Stimulated activated CD4-positive, alpha-beta T cell treated with anti-CD3 and anti-CD28 coated beads, Interleukin-4, amount 100 ng/mL, for 4 hours (primary cell): Measurements from ENCODE around the gene CDK4.

Experiments used
- DNase-seq, 2 experiments: peaks; one replicate each; pipeline ENCODE4 v3.0.0-alpha.2; 2020

Gene CDK4

DNA sequence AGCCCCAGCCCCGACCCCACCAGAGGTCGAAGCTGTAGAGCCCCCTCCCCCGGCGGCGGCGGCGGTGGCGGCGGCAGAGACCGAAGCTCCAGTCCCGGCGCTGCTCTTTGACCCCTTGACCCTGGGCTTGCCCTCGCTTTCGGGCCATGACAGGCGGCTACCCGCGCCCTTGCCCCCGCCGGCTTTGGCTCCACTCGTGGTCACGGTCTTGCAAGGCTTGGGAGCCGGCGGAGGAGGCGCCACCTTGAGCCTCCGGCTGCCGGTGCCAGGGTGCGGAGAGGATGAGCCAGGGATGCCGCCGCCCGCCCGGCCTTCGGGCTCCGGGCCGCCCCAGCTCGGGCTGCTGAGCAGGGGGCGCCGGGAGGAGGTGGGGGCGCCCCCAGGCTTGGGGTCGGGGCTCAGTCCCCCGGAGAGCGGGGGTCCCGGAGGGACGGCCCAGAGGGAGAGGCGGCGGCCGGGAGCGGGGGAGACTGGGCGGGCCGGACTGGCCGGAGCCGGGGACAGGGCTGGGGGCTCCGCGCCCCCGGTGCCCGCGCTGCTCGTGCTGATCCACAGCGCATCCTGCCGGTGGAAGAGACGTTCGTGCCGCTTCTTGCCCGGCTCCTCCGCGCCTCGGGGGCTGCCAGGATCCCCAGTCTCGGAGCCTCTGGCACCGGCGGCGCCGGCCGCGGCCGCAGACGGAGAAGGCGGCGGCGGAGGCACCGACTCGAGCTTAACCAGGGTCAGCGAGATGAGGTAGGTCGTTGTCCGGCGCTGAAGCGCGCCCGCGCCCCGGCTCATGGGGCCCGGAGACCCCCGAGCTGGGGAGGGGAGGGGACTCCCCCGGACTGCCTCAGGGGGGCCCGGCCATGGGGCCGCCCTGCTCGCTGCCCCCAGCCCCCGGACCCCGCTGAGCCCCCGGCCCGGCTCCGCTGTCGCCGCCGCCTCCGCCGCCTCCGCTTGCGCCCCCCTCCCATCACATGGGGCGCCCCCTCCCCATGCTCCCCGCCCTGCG is 14.3 kb downstream of the CDK4 start:
- DNase-seq, result no peak

DNA sequence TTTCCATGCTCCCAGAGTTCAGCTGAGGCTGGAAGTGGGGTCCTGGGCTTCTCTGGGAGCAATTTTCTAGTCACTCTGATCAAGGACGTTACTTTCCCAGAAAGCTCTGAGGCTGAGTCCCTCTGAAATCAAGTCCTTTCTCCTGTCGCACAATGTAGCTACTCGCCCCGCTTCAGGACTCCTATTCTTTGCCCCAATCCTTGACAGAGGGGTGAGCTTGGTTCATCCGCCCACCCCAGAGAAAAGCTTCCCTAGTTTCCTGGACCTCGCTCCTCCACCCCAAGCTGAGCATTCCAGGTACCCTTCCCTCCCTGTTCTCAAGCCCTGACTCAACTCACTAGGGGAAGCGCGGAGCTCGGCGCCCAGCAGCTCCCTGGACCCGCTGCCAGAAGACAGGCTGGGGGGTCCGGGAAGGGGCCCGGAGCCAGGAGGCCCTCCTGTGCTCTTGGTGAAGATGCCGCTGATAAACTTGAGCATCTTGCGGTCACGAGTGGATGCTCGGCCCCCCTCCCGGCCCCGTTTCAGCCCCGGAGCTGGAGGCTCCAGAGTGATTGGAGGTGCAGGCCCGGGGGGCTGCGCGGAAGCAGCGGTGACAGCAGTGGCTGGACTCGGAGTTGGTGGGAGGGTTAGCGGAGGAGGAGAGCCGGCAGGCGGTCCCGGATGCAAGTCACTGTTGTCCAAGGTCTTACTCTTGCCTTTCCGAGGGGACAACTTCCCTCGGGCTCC is 15.2 kb downstream of the CDK4 start:
- DNase-seq, result no peak

DNA sequence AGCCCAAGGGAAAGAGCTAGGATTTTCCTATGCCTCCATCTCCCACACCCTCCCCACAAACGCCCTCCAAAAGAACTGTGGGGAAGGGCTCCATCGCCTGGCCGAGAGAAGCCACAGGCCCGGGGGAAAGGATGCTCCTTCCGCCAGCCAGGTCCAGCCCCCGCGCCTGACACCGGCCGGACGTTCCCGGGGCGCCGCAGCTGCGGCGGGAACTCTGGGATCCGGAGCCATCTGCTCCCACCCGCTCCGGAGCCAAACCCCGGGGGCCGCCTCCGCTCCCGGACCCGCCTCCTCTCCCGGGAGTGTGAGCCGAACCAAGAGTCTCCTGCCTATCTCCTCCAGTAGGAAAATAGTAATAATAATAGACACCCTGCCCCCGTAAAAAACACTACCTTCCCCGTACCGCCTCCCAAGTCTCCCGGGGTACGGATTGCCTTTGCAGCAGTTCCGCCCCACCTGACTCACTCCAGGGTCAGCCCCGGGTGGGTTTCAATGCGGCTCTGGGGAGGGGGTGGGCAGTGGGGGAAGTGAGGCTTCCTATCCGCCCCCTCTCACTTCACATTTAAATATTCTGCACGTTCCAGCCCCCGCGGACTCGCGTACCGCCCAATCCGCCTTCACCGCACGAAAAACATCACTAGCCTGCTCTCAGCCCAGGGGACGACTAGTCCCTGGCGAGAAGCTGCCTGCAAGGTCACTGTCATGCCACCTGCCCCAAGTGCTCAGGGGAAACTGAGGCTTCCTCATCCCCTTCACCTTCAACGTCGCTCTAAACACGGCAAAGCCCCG is 16.0 kb downstream of the CDK4 start:
- no peak for DNase-seq

DNA sequence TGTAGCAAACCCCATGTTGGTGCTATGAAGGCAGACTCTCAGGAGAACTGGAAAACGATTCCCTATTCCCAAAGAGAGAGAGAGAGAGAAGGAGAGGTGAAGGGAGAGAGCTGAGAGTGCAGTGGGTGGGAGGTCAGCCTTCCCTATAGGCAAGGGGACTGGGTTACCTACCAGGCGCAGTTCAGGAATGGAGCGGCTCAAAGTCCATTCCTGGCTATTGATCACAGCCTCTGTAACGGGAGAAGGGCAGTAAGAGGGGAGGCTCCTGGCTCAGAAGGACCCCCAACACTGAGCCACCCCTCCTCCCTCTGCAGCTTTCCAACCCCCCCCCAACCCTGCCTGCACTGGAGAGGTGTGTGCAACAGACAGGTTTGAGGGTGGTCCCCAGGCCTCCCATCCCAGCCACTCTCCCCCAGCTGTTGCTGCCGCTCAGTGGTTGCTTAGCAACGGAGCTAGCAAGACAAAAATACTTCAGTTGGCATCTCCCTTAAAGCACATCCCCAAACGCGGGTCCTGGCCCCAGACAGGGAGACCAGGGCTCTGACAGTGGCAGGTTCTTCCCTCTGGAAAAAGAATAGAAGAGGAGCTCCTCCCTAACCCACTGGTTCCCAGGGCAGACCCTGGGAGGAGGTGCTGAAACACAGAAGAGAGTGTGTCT is 16.8 kb downstream of the CDK4 start:
- no peak for DNase-seq

DNA sequence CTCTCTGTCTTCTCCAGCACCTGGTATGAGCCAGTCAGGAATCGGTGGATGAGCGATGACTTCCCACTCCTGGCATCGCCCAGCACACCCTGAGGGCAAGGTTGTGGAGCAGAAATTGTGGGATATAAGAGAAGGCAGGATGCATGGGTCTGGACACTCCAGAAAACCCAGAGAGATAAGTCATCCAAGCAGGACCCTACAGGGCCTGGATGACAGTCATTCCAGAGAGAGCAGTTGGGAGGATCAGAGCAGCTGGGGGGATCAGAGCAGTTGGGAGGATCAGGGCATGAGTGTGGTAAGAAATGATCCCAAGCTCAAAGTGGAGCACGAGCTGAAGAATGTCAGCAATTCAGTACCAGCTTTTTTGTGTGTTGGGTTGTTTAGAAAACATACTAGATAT is 17.5 kb downstream of the CDK4 start:
- DNase-seq, result no peak

DNA sequence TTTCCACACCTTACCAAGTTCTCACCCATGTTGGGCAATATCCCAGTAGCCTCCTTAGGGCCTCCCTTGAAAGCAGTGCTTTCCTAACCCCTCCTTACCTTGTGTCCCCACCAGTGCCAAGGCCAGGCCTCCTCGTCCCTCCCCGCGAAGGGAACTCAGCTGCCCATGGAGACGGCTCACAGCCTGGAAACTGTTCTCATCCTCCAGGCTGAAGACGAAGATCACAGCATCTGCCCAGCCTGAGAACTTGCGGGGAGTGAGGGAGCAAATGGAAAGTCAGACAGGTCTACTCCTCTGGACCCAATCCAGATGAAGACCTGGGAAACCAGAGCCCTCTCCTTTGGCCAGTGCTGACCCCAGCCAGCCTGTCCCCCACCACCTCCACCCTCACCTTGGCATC is 18.2 kb downstream of the CDK4 start:
- no peak for DNase-seq

DNA sequence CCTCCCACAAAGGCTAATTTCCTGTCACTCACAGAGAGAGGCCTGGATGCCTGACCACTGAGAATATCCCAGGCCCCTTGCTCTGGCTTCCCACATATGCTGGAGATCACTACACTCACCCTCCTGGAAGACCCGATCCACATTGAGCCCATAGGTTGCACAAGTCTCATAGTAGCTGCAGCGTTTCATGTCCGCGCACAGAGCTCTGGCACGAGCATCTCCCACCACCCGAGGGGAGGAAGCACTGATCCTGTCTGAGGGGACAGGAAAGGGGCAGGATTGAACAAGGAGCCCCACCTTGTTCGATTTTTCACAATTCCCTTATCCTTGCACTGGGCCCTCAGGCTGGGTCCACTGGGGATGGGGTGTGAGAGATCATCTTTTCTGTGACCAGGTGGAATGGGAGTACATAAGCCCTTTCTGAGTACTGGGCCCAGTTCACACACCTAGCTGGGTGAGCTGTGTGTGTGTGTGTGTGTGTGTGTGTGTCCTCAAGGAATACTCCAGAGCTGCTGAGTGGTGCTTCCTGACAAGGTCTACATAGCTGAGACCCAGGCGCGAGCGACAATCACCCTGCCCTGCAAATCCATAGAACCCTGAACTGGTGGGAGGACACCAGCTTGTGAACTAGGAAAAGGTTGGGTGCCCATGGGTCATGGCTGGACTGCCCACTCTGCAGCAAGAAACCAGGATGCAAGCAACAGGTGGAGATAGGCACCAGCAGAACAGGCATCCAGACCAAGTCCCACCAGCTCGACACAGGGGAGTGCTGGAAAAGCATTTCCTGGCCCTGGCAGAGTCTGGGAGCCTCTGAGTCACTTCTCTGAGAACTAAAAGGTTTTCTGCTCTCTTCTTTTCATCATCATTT is 19.1 kb downstream of the CDK4 start:
- no peak for DNase-seq

DNA sequence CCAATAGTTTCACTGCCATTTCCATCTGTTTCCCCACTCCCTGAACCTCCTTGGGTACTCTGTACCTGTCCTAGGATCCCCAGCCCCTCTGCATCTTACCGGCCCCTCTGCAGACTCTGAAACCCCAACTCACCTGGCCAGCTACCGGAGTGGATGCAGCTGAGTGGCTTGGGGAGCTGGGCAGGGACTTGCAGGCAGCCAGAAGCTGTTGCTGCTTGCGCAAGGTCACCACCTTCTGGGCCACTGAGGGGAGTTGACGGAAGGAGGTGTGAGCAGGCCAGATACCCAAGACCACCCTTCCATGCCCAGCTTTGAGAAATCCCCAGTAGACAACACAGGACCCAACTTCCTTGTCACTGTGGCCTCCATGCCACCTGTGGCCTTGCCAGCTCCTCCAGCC is 19.8 kb downstream of the CDK4 start:
- no peak for DNase-seq

DNA sequence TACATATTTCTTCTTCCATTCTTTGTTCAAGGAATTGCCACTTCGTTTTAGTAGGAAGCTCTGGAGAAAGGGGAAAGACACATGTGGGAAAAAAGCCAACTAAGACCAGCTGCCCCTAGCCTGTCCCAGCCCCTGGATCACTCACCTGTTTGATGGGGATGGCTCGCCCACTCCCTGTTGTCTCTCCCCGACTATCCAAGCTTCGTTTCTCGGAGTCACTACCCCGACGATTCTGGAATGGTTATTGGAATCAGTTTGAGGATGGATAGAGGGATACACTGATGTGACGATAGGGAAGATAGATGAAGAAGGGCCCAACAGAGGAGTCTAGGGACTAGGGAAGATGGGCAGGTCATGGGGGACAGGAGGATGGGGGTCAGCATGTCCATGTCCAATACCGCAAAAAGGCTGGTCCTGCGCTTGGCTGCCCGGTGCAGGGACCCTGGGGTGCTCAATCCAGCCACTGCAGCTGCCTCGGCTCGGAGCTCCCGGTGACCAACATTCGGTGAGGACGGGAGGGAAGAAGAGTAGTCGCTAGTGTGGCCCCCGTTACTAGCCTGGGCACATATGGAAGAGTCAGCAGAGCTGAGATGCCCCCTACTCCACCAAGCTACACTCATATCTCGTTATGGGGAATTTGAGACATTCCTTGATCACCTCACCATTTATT is 20.6 kb downstream of the CDK4 start:
- DNase-seq, result no peak

DNA sequence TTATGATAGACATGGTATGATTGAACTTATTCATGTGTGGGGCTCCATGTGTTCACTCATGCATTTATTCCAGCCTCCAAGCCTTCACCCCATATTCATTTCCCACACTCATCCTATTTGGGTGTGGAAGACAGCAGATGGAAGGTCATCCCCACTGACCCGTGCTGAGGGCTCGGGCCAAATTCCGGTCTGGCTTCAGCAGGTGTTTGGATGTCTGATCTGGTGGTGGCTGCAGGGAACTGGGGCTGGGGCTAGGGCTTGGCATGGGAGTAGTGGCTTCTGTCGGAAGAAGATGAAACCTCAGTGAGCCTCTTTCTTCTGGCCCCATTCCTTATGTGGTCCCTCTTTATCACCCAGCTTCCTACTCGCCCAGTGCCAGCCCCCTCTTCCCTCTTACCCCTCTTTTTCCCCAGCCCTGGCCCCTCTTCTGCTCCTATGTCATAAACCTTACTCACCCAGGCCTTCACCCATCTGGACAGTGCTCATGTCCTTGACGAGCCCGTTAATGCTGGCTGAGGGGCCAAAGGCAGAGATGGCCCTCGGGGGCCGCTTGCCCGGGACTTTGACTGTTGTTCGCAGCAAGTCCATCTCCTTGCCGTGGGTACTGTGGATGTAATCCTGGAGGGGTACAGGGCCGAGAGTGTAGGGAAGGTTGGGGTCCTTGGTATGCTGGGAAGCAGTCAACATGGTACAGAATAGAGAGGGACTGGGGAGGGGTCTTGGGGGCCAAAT is 21.6 kb downstream of the CDK4 start:
- no peak for DNase-seq

DNA sequence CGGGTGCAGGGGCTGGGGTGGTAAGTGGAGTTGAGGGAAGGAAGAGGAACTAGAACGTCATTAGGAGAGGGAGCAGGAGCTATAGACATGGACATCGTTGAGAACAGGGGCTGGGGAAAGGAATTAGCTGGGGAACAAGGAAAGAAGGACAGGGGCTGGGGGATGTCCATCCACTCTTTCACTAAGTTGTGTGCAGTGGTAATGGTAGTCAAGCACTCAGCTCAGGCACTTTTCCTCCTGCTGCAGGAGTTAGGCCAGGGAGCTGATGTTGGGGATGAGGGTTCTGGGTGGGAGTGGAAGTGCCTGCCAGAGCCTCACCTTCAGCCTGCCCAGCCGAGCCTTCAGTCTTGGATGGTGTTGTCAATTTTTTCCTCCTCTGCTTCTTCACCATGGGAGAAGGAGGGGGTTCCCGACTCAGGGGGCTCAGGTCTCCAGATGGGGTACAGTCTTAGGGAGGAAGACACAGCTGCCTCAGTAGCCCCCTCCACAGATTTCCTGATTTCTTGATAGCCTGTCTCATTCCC is 22.7 kb downstream of the CDK4 start:
- DNase-seq, result no peak

DNA sequence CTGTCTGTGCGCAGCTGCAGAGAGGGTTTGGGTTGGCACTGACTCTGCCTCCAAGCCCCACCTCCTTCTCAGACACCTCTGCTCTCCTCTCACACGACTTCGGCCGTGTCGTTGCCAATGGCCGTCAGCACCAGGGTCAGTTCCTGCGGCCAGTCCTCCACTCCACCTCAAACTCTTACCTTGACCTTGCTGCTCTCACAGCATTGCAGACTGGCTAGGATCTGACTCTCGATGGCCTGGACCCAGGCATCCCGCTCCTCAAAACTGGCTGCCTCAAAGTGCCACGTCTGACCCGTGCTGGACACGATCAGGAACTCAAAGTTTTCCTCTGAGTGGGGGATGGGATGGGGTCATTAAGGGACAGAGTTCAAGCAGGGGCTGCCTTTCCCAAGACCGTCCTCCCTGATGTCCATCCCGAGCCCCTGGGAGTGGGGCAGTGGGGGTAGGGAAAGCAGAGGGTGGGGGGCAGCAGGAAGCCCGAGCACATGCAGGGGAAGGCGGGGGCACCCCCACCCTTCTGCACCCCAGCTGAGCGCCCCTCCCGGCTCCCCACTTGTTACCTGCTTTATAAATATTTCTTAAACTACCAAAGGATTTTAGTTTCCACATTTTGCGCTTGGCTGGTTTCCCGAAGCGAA is 24.2 kb downstream of the CDK4 start:
- DNase-seq, result no peak

DNA sequence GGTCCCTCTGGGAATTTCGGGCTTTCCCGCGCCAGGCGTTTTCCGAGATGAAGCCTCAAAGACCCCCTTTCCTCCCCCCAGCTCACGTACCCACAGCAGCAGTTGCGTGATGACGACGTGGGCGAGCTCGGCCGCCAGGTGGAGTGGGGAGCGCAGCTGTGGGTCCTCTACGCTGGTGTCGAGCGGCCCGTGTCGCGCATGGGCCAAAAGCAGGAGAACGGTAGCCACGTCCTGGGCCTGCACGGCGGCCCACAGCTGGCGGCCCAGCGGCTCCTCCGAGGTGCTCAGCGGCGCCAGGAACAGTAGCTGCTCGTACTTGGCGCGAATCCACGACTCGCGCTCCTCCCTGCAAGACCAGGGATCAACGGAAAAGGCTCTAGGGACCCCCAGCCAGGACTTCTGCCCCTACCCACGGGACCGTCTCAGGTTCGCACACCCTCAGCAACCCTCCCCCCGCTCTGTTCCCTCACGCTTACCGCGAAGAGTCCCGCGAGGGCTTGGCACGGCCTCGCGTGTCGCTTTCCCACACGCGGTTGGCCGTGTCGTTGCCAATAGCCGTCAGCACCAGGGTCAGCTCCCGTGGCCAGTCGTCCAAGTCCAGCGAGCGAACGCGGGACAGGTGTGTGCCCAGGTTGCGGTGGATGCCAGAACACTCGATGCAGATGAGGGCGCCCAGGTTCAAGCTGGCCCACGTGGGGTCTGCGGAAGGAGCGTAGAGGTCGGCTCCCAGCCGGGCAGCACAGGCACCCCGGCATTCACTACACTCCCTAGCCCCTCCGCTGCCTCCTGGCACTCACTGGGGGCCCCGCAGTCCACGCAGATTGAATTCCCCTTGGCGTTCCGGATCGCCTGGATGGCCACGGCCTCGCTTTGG is 25.0 kb downstream of the CDK4 start:
- no peak for DNase-seq

DNA sequence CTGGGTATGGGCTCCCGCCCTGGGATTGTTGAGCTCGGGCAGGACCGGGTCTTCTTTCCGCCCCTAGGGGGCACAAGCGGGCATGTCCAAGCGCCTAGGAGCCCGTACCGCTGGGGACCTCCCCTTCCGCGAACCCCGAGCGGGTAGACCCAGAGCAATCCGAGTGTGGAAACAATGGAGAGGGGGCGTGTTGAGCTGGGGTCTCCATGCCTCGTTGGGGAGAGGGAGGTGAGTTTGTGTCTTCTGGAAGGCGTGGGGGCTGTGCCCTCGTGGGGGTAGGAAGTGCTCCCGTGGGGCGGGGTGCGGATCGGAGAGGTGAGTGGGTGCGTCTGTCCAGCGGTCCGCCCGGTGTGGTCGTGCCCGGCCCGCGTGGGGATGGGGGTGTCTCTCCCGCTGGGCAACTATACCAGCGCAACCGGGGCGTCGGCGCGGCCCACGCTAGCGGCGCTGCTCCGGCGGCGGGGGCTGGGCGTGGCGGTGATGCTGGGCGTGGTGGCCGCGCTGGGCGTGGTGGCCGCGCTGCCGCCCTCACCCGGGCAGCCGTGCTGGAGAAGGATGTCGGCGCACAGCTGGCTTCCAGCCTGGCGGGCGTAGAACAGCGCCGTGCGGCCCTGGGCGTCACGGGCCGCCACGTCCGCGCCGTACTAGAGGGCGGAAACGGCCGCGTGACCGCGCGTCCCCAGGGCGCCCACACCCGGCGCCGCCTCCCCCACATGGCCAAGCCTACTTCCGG is 25.8 kb downstream of the CDK4 start:
- DNase-seq, result no peak

DNA sequence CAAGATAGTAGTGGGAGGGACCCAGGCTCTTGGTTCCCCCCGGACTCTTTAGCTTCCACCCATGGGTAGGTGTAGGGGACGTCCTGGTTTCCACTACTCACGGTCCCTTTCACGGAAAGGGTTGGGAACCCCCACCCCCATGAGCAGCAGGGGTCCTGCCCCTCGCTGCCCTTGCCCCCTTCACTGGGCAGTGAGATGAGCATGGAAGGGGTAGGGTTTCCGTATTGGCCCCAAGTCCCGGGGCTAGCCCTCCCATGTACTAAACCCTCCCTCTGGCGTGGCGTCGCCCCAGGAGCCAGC is 26.3 kb downstream of the CDK4 start:
- no peak for DNase-seq

DNA sequence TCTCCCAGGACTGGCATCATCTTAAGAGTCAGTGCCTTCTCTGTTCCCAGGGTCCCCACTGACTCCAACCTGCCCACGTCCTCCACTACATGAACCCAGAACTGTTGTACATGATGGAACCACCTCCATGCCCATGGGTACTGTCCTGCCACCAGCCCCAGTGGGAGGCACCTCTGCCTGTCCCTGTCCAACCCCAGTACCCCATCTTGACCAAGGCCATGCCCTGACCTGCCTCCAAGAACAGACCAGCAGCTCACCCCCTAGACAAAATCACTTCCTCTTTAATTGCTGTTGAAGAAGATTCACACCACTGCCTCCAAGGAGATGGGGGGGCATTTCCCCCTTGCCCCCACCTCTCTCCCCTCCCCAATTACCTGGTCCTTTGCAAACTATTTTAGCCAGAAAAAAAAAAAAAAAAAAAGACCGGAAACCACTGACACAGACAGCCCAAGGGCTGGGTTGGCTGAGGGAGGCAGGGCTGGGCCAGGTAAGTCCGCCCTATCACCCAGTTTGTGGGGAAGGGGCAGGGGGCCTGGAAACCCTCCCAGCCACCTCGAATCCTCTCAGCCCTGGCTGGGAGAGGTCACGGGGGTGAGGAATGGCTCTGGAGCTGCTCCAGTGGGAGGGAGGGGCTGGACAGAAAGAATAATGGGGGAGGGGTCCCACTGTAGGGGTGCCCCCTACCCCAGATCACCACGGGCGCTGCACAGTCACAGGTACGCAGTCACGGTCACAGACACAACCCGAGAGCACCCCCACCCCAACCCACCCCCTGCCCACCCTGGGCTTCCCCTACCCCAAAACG is 27.0 kb downstream of the CDK4 start:
- no peak for DNase-seq
